SK-N-SH treated with all-trans-retinoic acid at 6 μM for 48 hours (cell line): ENCODE measurements around the gene ACTR5.

Source experiments
- ATAC-seq: fragments of 200-7000 bp; cut with Tn5 transposase; 3 replicates; pipeline ENCODE4 v1.9.1; 2020; ENCODE audit warnings: mild to moderate bottlenecking, moderate library complexity
- ESRRG ChIP-seq: fragments of 250-450 bp; sonication (Bioruptor Pico); IDR thresholded peaks from 2 replicates; pipeline ENCODE4 v1.6.1; 2021; ENCODE audit warnings: mild to moderate bottlenecking
- ISL1 ChIP-seq: fragments of 250-450 bp; sonication (Bioruptor Pico); IDR thresholded peaks from 2 replicates; pipeline ENCODE4 v2.1.2; 2022; ENCODE audit warnings: mild to moderate bottlenecking, moderate library complexity
- OSR1 ChIP-seq: fragments of 250-450 bp; sonication (Bioruptor Pico); IDR thresholded peaks from 2 replicates; pipeline ENCODE4 v1.8.0; 2022; ENCODE audit warnings: moderate library complexity, mild to moderate bottlenecking, inconsistent platforms
- TOX ChIP-seq: fragments of 250-450 bp; sonication (Bioruptor Pico); IDR thresholded peaks from 2 replicates; pipeline ENCODE4 v1.8.0; 2021; ENCODE audit warnings: mild to moderate bottlenecking, moderate library complexity, borderline replicate concordance
- ZFP3 ChIP-seq: fragments of 250-450 bp; sonication (Bioruptor Pico); IDR thresholded peaks from 2 replicates; pipeline ENCODE4 v1.5.0; 2020; ENCODE audit warnings: mild to moderate bottlenecking, moderate library complexity
- ZNF565 ChIP-seq: fragments of 450-650 bp; formaldehyde crosslinking; conservative IDR thresholded peaks from 2 replicates; pipeline ENCODE4 v1.5.0; 2020; ENCODE audit warnings: low read depth, mild to moderate bottlenecking, moderate library complexity
- TF ChIP-seq, protein P1 (sequence below): fragments of 250-450 bp; sonication (Bioruptor Pico); IDR thresholded peaks from 2 replicates; pipeline ENCODE4 v1.5.0; 2020; ENCODE audit warnings: mild to moderate bottlenecking, moderate library complexity

Gene ACTR5

DNA sequence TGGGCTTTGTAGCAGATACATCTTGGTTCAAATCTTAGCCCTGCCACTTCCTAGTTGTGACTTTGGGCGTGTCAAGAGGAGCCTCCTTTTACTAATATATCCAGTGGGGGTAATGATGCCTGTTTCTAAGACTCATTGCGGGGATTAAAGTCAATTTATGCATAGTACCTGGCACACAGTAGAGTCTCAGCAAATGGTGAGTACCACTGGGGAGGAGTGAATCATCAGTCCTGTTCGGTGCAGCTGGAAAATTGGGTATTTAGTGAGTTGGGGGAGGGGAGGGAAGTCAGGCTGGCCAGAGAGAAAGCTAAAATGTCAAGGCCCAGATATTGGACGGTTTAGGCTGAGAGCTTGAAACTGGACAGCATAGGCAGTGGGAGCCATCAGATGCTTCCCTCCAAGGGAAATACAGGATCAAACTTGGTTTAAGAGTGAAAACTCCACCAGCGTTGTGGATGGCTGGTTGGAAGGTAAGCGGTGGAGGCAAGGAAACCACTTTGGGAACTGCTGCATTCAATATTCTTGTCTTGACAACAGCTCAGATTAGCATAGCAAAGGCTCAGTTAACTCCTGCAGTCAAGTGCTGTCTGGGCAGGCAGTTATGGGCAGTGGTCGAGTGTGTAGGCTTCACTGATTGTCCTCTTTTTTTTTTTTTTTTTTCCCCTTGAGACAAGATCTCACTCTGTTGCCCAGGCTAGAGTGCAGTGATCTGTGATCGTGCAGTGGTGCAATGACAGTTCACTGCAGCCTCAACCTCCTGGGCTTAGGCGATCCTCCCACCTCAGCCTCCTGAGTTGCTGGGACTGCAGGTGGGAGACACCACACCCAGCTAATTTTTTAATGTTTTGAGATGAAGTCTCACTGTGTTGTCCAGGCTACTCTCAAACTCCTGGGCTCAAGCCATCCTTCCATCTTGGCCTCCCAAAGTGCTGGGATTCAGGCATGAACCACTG lies 70.1 kb downstream of the ACTR5 start:
- TF ChIP-seq ESRRG (CRISPR knock-in tag) (no peak), OSR1 (CRISPR knock-in tag) (no peak), ZFP3 (no peak), ISL1 (no peak), ZNF565 (CRISPR knock-in tag) (no peak), TOX (CRISPR knock-in tag) (no peak)
- TF ChIP-seq, protein P1, sequence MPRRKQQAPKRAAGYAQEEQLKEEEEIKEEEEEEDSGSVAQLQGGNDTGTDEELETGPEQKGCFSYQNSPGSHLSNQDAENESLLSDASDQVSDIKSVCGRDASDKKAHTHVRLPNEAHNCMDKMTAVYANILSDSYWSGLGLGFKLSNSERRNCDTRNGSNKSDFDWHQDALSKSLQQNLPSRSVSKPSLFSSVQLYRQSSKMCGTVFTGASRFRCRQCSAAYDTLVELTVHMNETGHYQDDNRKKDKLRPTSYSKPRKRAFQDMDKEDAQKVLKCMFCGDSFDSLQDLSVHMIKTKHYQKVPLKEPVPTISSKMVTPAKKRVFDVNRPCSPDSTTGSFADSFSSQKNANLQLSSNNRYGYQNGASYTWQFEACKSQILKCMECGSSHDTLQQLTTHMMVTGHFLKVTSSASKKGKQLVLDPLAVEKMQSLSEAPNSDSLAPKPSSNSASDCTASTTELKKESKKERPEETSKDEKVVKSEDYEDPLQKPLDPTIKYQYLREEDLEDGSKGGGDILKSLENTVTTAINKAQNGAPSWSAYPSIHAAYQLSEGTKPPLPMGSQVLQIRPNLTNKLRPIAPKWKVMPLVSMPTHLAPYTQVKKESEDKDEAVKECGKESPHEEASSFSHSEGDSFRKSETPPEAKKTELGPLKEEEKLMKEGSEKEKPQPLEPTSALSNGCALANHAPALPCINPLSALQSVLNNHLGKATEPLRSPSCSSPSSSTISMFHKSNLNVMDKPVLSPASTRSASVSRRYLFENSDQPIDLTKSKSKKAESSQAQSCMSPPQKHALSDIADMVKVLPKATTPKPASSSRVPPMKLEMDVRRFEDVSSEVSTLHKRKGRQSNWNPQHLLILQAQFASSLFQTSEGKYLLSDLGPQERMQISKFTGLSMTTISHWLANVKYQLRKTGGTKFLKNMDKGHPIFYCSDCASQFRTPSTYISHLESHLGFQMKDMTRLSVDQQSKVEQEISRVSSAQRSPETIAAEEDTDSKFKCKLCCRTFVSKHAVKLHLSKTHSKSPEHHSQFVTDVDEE (CRISPR knock-in tag), result no peak
- ATAC-seq, result no peak
